ENCODE data around the gene HNRNPUL1.

GRCh38 chr19:41321204-41321599 is 57.0 kb downstream of the HNRNPUL1 start:
- TF ChIP-seq CTCF (conservative IDR thresholded peaks at IDR 0.05; ENCODE audit: low read length) (no peak), EZH2phosphoT487 (IDR thresholded peaks at IDR 0.05; ENCODE audit: borderline replicate concordance, low read depth, low read length) (no peak)

Measured in OCI-LY7 (cell line).